ENCODE measurements around the gene SNCA. TPM values are rescaled to one million over a fixed set of nuclear protein-coding genes. Genes with fewer than 3 reads are reported as not detected.
A peak's percentile ranks its signal among the peaks of the same experiment; 100 is the strongest.

The SNCA gene
- total RNA-seq, 1 experiment from 2014 or later, result 6.0 TPM

DNA sequence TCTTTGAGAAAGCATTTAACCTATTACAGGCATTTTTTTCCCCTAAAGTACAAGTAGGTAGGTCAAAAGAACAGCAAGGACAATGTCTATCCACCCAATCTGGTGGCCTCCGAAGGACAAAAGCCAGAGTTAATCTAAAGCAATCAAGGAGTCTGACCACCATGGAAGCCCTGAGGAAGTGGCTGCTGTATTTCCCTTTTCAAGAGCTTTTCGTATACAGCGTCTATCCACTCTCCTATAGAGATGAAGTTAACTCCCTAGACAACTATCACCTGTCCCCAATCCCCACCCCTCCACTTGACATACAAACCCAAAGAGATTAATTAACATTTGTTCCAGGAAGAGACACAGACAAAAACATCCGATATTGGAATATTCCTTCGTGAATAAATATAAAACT is 85.5 kb downstream of the SNCA start:
- in situ Hi-C loops (cut with HindIII; ENCODE audit: low pct_unique_long_range_greater_than_20kb, low sequenced_read_pairs) (no loop called here), intact Hi-C loops (cut with micrococcal nuclease; ENCODE audit: unreplicated experiment) (no loop called here)
- no peaks in the 10 kb centered on the region for H3K36me3 ChIP-seq (ENCODE audit: control insufficient read depth, insufficient read depth, low read length)
- DNase-seq (ENCODE audit: low read depth, low spot score) (no peak), ATAC-seq (no peak)
- H3K4me1 ChIP-seq (ENCODE audit: control insufficient read depth, insufficient read depth, low read length), result no peaks in the 10 kb centered on the region; the same call in 1 of the 2 replicates
- no peak for TF ChIP-seq POLR2AphosphoS5 (IDR thresholded peaks at IDR 0.05; ENCODE audit: low read depth, low read length)
- TF ChIP-seq, protein P1, sequence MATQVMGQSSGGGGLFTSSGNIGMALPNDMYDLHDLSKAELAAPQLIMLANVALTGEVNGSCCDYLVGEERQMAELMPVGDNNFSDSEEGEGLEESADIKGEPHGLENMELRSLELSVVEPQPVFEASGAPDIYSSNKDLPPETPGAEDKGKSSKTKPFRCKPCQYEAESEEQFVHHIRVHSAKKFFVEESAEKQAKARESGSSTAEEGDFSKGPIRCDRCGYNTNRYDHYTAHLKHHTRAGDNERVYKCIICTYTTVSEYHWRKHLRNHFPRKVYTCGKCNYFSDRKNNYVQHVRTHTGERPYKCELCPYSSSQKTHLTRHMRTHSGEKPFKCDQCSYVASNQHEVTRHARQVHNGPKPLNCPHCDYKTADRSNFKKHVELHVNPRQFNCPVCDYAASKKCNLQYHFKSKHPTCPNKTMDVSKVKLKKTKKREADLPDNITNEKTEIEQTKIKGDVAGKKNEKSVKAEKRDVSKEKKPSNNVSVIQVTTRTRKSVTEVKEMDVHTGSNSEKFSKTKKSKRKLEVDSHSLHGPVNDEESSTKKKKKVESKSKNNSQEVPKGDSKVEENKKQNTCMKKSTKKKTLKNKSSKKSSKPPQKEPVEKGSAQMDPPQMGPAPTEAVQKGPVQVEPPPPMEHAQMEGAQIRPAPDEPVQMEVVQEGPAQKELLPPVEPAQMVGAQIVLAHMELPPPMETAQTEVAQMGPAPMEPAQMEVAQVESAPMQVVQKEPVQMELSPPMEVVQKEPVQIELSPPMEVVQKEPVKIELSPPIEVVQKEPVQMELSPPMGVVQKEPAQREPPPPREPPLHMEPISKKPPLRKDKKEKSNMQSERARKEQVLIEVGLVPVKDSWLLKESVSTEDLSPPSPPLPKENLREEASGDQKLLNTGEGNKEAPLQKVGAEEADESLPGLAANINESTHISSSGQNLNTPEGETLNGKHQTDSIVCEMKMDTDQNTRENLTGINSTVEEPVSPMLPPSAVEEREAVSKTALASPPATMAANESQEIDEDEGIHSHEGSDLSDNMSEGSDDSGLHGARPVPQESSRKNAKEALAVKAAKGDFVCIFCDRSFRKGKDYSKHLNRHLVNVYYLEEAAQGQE (IDR thresholded peaks at IDR 0.05; ENCODE audit: insufficient read depth in 1 of 2, low read depth in 2 of 2, low read length in 1 of 2), result no peak
- TF ChIP-seq TCF7L2 (IDR thresholded peaks at IDR 0.05; ENCODE audit: low read depth, low read length), result no peak
- TF ChIP-seq SIN3A (IDR thresholded peaks at IDR 0.05; ENCODE audit: borderline replicate concordance, insufficient read depth, low read depth, low read length), result no peak
- H3K27ac ChIP-seq (ENCODE audit: low read length), result peak overlapping the region; percentile 23; the same call in 1 of the 2 replicates
- ChIA-PET CTCF (no interaction called here), POLR2A (no interaction called here)
- no peak overlapping the region for H3K4me3 ChIP-seq (ENCODE audit: low read depth in 2 of 2, low read length in 2 of 2)
- BruUV-seq (replicated peaks), result no TSS peak
- H3K9me3 ChIP-seq (ENCODE audit: control insufficient read depth, insufficient read depth, low read depth, low read length), result no peaks in the 10 kb centered on the region
- H3K27me3 ChIP-seq (ENCODE audit: control insufficient read depth, insufficient read depth, low read length), result no peaks in the 10 kb centered on the region

DNA sequence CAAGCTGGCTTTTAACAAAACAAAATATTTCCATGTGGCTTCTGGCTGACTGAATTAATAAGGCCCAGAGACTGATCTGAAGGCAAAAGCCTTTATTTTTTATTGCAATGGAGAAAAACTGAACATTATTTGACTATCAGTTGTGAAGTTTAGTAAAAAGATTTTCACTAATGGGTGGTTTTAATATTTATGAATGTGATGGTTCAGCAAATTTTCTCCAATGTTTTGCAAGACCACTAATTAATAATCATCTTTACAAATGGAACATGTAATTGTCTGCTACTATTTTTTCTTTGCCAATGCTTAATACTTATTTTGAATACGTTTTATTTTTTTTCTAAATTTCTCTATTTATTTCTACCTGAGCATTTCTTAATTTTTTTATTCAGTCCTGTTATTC is 90.6 kb downstream of the SNCA start:
- Histone ChIP-seq H3K9me3 (ENCODE audit: control insufficient read depth, insufficient read depth, low read depth, low read length) (no peaks in the 10 kb centered on the region), H3K27ac (ENCODE audit: low read length) (no peak overlapping the region), H3K36me3 (ENCODE audit: control insufficient read depth, insufficient read depth, low read length) (no peaks in the 10 kb centered on the region), H3K4me1 (ENCODE audit: control insufficient read depth, insufficient read depth, low read length) (no peaks in the 10 kb centered on the region), H3K27me3 (ENCODE audit: control insufficient read depth, insufficient read depth, low read length) (no peaks in the 10 kb centered on the region), H3K4me3 (ENCODE audit: low read depth in 2 of 2, low read length in 2 of 2) (no peak overlapping the region)
- in situ Hi-C loops (cut with HindIII; ENCODE audit: low pct_unique_long_range_greater_than_20kb, low sequenced_read_pairs), result no loop called here
- BruUV-seq (replicated peaks), result no TSS peak
- DNase-seq (ENCODE audit: low read depth, low spot score) (no peak), ATAC-seq (no peak)
- intact Hi-C loops (cut with micrococcal nuclease; ENCODE audit: unreplicated experiment), result no loop called here
- POLR2A ChIA-PET, result no interaction called here
- TF ChIP-seq SIN3A (IDR thresholded peaks at IDR 0.05; ENCODE audit: borderline replicate concordance, insufficient read depth, low read depth, low read length), result no peak
- no peak for TF ChIP-seq POLR2AphosphoS5 (IDR thresholded peaks at IDR 0.05; ENCODE audit: low read depth, low read length)
- TF ChIP-seq, protein P2, sequence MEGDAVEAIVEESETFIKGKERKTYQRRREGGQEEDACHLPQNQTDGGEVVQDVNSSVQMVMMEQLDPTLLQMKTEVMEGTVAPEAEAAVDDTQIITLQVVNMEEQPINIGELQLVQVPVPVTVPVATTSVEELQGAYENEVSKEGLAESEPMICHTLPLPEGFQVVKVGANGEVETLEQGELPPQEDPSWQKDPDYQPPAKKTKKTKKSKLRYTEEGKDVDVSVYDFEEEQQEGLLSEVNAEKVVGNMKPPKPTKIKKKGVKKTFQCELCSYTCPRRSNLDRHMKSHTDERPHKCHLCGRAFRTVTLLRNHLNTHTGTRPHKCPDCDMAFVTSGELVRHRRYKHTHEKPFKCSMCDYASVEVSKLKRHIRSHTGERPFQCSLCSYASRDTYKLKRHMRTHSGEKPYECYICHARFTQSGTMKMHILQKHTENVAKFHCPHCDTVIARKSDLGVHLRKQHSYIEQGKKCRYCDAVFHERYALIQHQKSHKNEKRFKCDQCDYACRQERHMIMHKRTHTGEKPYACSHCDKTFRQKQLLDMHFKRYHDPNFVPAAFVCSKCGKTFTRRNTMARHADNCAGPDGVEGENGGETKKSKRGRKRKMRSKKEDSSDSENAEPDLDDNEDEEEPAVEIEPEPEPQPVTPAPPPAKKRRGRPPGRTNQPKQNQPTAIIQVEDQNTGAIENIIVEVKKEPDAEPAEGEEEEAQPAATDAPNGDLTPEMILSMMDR (IDR thresholded peaks at IDR 0.05), result no peak
- TF ChIP-seq, protein P1 (IDR thresholded peaks at IDR 0.05; ENCODE audit: insufficient read depth in 1 of 2, low read depth in 2 of 2, low read length in 1 of 2), result no peak
- TF ChIP-seq TCF7L2 (IDR thresholded peaks at IDR 0.05; ENCODE audit: low read depth, low read length), result no peak
- CTCF ChIA-PET, result no interaction called here

All from Panc1 (cell line).